ENCODE measurements around the gene UNCX.

- TF ChIP-seq CTCF (IDR thresholded peaks at IDR 0.05) (no peak), EP300 (IDR thresholded peaks at IDR 0.05) (no peak), POLR2A (IDR thresholded peaks at IDR 0.05) (no peak)
Measured at GRCh38 chr7:1242606-1243289, 10.1 kb downstream of the UNCX start.

Measured in stomach (tissue), 4 donors.